ENCODE data around the gene MS4A10.

GRCh38 chr11:60767388-60767811 lies 17.7 kb upstream of the MS4A10 start:
- peak in 2 of 4 donors; percentile 25 to 37 for TF ChIP-seq CTCF (IDR thresholded peaks at IDR 0.05)
- no peak for TF ChIP-seq POLR2A (IDR thresholded peaks at IDR 0.05)
